ENCODE measurements around the gene POLR1E.
"Not testable (repeated sequence)": the region's sequence is repeated elsewhere in the genome, so short reads cannot be mapped to it uniquely, and the experiment has no call there.

Gene POLR1E

GRCh38 chr9:37465249-37466036, 20.3 kb upstream of the POLR1E start, which contains the start of gene ZBTB5:
Gene ZBTB5 (minus strand): TSS chr9:37465450. CDS start chr9:37442551, 22,899 bp downstream.
- peak; percentile 97 for DNase-seq (ENCODE audit: low read depth)

GRCh38 chr9:37466037-37466709, 19.6 kb upstream of the POLR1E start:
- peak; percentile 47 for DNase-seq (ENCODE audit: low read depth)

GRCh38 chr9:37467530-37467929, 18.2 kb upstream of the POLR1E start:
- DNase-seq (ENCODE audit: low read depth): not testable (repeated sequence)

- DNase-seq (ENCODE audit: low read depth): no peak
These were observed 17.1 kb upstream of the POLR1E start for GRCh38 chr9:37468620-37469019.

- no peak for DNase-seq (ENCODE audit: low read depth)
These were observed 13.6 kb upstream of the POLR1E start for GRCh38 chr9:37471942-37472684.

GRCh38 chr9:37473982-37474381, 11.8 kb upstream of the POLR1E start:
- DNase-seq (ENCODE audit: low read depth): not testable (repeated sequence)

- no peak for DNase-seq (ENCODE audit: low read depth)
These were observed 11.3 kb upstream of the POLR1E start for GRCh38 chr9:37474438-37474837.

- DNase-seq (ENCODE audit: low read depth): no peak
These were observed 8.8 kb upstream of the POLR1E start for GRCh38 chr9:37476930-37477329.

- not testable (repeated sequence) for DNase-seq (ENCODE audit: low read depth)
These were observed 8.3 kb upstream of the POLR1E start for GRCh38 chr9:37477443-37477842.

- DNase-seq (ENCODE audit: low read depth): not testable (repeated sequence)
These were observed 7.6 kb upstream of the POLR1E start for GRCh38 chr9:37477987-37478619.

GRCh38 chr9:37480759-37481158, 5.0 kb upstream of the POLR1E start:
- DNase-seq (ENCODE audit: low read depth): no peak

- DNase-seq (ENCODE audit: low read depth): no peak
These were observed 488 bp downstream of the POLR1E start for GRCh38 chr9:37486256-37486615.

GRCh38 chr9:37486616-37487548, 1.1 kb downstream of the POLR1E start:
- no peak for DNase-seq (ENCODE audit: low read depth)

- DNase-seq (ENCODE audit: low read depth): no peak
These were observed 6.2 kb downstream of the POLR1E start for GRCh38 chr9:37491939-37492338.

- no peak for DNase-seq (ENCODE audit: low read depth)
These were observed 9.8 kb downstream of the POLR1E start for GRCh38 chr9:37495571-37495970.

GRCh38 chr9:37496020-37496419, 10.3 kb downstream of the POLR1E start:
- no peak for DNase-seq (ENCODE audit: low read depth)

- no peak for DNase-seq (ENCODE audit: low read depth)
These were observed 11.6 kb downstream of the POLR1E start for GRCh38 chr9:37497320-37497719.

- no peak for DNase-seq (ENCODE audit: low read depth)
These were observed 12.7 kb downstream of the POLR1E start for GRCh38 chr9:37498457-37498856.

- DNase-seq (ENCODE audit: low read depth): no peak
These were observed 13.5 kb downstream of the POLR1E start for GRCh38 chr9:37499297-37499696.

GRCh38 chr9:37501957-37502596, 16.3 kb downstream of the POLR1E start:
- DNase-seq (ENCODE audit: low read depth): no peak

- no peak for DNase-seq (ENCODE audit: low read depth)
These were observed 18.0 kb downstream of the POLR1E start for GRCh38 chr9:37503736-37504135.
